HAP-1 (cell line): ENCODE results near the gene BCAP29.
A peak's percentile ranks its signal among the peaks of the same experiment; 100 is the strongest.
"Not testable (repeated sequence)": the region's sequence is repeated elsewhere in the genome, so short reads cannot be mapped to it uniquely, and the experiment has no call there.

Experiments used
- DNase-seq, 2 experiments: peaks; one replicate each; pipeline ENCODE4 v3.0.0-alpha.2; 2016 to 2020; ENCODE audit warnings: low spot score in 2 of 2
- H3K27me3 ChIP-seq: fragments of 250-450 bp; sonication (Bioruptor Pico); 2 replicates; pipeline ENCODE4 v1.5.1; 2020; ENCODE audit warnings: low read depth, mild to moderate bottlenecking, moderate library complexity
- H3K36me3 ChIP-seq: fragments of 250-450 bp; sonication (Bioruptor Pico); replicated peaks from 2 replicates; pipeline ENCODE4 v1.5.1; 2020; ENCODE audit warnings: mild to moderate bottlenecking
- H3K4me1 ChIP-seq: fragments of 250-450 bp; sonication (Bioruptor Pico); 2 replicates; pipeline ENCODE4 v1.5.1; 2020; ENCODE audit warnings: mild to moderate bottlenecking
- H3K4me3 ChIP-seq: fragments of 250-450 bp; sonication (Bioruptor Pico); 2 replicates; pipeline ENCODE4 v1.5.1; 2020; ENCODE audit warnings: mild to moderate bottlenecking, moderate library complexity
- H3K9me3 ChIP-seq: fragments of 250-450 bp; sonication (Bioruptor Pico); 2 replicates; pipeline ENCODE4 v1.5.1; 2020; ENCODE audit warnings: mild to moderate bottlenecking, moderate library complexity
- in situ Hi-C: fragments of 300-500 bp; cut with MboI; formaldehyde crosslinking; loops from 3 replicates; pipeline ENCODE4 v1.14.3; 2020; ENCODE audit warnings: low sequenced_read_pairs, inconsistent platforms, mixed read lengths

The BCAP29 gene, protein sequence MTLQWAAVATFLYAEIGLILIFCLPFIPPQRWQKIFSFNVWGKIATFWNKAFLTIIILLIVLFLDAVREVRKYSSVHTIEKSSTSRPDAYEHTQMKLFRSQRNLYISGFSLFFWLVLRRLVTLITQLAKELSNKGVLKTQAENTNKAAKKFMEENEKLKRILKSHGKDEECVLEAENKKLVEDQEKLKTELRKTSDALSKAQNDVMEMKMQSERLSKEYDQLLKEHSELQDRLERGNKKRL

DNA sequence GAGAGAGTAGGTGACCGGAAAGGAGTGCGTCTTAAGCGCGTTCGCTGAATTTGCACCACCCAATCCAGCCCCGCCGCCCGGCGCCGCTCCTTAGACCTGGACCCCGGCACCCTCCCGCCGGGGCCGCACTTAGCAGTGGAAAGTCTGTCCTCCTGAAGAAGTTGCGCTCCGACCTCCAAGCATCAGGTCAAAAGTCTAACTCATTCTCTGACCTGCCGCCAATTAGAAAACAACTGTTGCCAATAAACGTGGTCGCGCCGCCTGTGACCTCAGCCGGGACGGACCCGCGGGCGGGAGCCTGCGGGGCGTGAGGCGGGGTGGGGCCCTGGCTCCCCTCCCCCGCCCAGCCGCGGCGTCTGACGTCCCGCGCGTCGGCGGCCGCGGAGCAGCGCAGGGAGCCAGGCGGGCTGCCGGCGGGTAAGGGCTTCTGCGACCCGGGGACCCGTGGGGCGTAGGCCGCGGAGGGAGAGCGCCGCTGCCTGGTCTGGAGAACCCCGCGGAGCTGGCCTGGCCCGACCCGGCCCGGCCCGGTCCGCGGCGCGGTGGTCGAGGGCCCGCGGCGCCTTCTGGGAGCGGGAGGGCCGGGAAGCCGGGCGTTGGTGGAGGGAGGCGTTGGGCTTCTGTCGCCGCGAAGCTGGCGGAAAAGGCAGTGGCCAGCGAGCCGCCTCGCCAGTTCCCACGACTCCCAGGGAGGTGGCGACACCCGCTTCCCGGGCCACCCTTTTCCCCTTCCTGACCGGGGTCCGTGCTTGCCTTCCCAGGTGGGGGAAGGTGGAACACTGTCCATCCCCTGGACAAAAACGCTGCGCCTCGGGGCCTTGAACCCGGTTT is at the start of gene BCAP29:
BCAP29 (plus strand) TSS at position 362 of the 831 bp plus-strand sequence. CDS start 527 bp downstream, outside the sequence.
- in situ Hi-C loops: no loop called here
- Histone ChIP-seq H3K4me1 (0 out of 2 replicates have a peak, but pooled peaks cover 4% of the 10 kb centered on the region), H3K36me3 (peaks cover 9% of the 10 kb centered on the region; the same call in 1 of the 2 replicates), H3K9me3 (no peaks in the 10 kb centered on the region), H3K27me3 (no peaks in the 10 kb centered on the region), H3K4me3 (peak within 1 kb of the TSS; percentile 67)
- DNase-seq: peak; percentile 77 to 85

DNA sequence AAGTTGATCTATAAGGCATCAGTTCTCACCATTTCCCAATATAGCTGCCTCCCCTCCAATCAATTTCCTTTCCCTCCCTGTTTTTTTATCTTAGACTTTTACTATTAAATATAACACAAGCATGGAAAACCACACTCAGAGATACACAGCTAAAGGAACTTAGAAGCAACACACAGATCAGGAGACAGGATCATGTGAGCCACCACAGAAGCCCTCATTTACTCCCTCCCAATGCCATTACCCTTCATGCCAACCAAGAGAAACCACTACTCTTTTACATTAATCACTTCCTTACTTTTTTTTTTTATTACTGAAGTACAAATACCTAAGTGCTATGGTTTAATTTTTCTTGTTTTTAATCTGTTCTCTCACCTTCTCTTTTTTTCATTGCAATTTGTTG is 49.3 kb upstream of the BCAP29 start:
- in situ Hi-C loops: no loop called here
- H3K27me3 ChIP-seq: no peaks in the 10 kb centered on the region
- H3K4me3 ChIP-seq: no peak overlapping the region
- H3K36me3 ChIP-seq: 0 out of 2 replicates have a peak, but pooled peaks cover 3% of the 10 kb centered on the region
- no peak for DNase-seq
- H3K4me1 ChIP-seq: no peaks in the 10 kb centered on the region
- no peaks in the 10 kb centered on the region for H3K9me3 ChIP-seq

DNA sequence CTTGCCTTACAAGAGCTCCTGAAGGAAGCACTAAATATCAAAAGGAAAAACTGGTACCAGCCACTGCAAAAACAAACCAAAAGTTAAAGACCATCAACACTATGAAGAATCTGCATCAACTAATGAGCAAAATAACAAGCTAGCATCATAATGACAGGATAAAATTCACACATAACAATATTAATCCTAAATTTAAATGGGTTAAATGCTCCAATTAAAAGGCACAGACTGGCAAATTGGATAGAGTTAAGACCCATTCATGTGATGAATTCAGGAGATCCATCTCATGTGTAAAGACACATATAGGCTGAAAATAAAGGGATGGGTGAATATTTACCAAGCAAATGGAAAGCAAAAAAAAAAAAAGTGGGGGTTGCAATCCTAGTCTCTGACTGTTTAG is 45.9 kb upstream of the BCAP29 start:
- Histone ChIP-seq H3K4me1 (no peaks in the 10 kb centered on the region), H3K36me3 (no peaks in the 10 kb centered on the region), H3K9me3 (no peaks in the 10 kb centered on the region), H3K27me3 (no peaks in the 10 kb centered on the region), H3K4me3 (no peak overlapping the region)
- in situ Hi-C loops: no loop called here
- DNase-seq: no peak

DNA sequence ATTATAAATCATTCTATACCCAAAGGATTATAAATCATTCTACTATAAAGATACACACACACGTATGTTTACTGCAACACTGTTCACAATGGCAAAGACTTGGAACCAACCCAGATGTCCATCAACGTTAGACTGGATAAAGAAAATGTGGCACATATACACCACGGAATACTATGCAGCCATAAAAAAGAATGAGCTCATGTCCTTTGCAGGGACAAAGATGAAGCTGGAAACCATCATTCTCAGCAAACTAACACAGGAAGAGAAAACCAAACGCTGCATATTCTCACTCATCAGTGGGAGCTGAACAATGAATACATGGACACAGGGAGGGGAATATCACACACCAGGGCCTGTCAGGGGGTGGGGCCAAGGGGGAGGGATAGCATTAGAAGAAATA is 42.8 kb upstream of the BCAP29 start:
- H3K9me3 ChIP-seq, H3K27me3 ChIP-seq, H3K4me1 ChIP-seq, H3K36me3 ChIP-seq, in situ Hi-C loops, DNase-seq, H3K4me3 ChIP-seq: not testable (repeated sequence)

- Histone ChIP-seq H3K9me3 (no peaks in the 10 kb centered on the region), H3K36me3 (no peaks in the 10 kb centered on the region), H3K4me3 (no peak overlapping the region), H3K27me3 (no peaks in the 10 kb centered on the region), H3K4me1 (no peaks in the 10 kb centered on the region)
- DNase-seq: peak in 1 of 2 experiments; percentile 16
- in situ Hi-C loops: no loop called here
Observed at GRCh38 chr7:107538001-107538400, 42.0 kb upstream of the BCAP29 start.

- no peaks in the 10 kb centered on the region for H3K9me3 ChIP-seq
- no peaks in the 10 kb centered on the region for H3K4me1 ChIP-seq
- no peaks in the 10 kb centered on the region for H3K27me3 ChIP-seq
- in situ Hi-C loops: no loop called here
- no peak for DNase-seq
- H3K4me3 ChIP-seq: no peak overlapping the region
- H3K36me3 ChIP-seq: peaks cover 11% of the 10 kb centered on the region
Observed at GRCh38 chr7:107543338-107543993, 36.6 kb upstream of the BCAP29 start.

DNA sequence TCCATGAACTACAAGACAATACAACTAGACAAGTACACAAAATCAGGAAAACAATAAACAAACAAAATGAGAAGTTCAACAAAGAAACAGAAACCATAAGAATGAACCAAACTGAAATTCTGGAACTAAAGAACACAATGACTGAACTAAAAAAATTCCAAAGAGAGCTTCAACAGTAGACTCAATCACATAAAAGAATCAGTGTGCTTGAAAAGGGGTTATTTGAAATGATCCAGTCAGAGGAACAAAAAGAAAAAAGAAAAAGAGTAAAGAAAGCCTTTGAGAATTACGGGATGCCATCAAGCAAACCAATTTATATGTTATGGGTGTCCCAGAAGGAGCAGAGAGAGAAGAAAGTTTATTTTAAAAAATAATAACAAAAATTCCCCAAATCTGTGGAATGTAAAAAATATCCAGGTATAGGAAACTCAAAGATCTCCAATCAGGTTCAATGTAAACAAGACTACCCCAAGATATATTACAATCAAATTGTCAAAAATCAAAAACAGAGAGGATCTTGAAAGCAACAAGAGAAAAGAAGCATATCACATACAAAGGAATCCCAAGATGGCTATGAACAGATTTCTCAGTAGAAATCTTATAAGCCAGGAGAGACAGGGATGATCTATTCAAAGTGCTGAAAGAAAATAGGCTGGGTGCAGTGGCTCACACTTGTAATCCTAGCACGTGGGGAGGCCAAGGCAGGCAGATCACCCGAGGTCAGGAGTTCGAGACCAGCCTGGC is 35.0 kb upstream of the BCAP29 start:
- in situ Hi-C loops: no loop called here
- no peak for DNase-seq

DNA sequence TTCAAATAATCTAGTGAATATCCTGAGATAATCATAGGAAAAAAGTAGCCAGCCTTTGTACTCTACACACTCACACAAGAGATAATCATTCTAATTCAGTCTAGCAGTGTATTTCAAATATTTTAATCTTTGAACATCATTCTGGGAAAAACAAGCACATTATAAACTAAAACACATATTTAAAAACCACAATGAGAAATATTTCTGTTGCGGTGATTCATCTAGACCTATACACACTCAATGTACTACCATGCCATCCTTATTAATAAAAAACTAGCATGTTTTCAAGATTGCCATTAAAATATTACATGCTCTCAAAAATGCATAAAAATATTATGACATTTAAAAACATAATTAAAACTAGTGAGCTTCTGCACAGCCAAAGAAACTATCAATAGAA is 28.1 kb upstream of the BCAP29 start:
- Histone ChIP-seq H3K27me3 (no peaks in the 10 kb centered on the region), H3K36me3 (peaks cover 19% of the 10 kb centered on the region), H3K4me3 (no peak overlapping the region), H3K4me1 (no peaks in the 10 kb centered on the region), H3K9me3 (no peaks in the 10 kb centered on the region)
- in situ Hi-C loops: no loop called here
- DNase-seq: no peak

More for the DNA sequence above, 35.0 kb upstream of the BCAP29 start:
- Histone ChIP-seq H3K4me3 (no peak overlapping the region), H3K4me1 (no peaks in the 10 kb centered on the region), H3K36me3 (peaks cover 11% of the 10 kb centered on the region), H3K9me3 (no peaks in the 10 kb centered on the region), H3K27me3 (no peaks in the 10 kb centered on the region)

- peaks cover 1% of the 10 kb centered on the region; the same call in 1 of the 2 replicates for H3K4me1 ChIP-seq
- no peak for DNase-seq
- no peaks in the 10 kb centered on the region for H3K9me3 ChIP-seq
- in situ Hi-C loops: no loop called here
- H3K4me3 ChIP-seq: no peak overlapping the region
- H3K36me3 ChIP-seq: peaks cover 14% of the 10 kb centered on the region
- no peaks in the 10 kb centered on the region for H3K27me3 ChIP-seq
Observed at GRCh38 chr7:107555893-107556292, 24.2 kb upstream of the BCAP29 start.

DNA sequence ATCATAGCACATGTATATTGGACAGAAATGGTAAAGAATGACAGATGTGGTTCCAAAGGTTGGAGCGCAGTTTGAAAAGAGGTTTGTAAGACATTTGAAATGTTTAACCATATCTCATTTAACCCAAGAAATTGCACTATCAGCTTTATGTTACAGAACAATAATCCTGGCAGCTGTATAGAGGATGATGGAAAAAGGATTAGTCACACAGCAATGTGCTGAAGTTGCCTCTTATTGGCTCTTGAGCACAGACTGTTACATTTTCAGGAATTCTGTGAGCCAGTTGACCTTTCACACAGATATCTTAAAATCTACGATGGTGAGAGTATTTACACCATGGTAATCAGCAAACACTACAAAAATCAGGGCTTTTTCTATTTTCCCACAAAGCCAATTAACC is 20.2 kb upstream of the BCAP29 start:
- no peak overlapping the region for H3K4me3 ChIP-seq
- DNase-seq: no peak
- no peaks in the 10 kb centered on the region for H3K27me3 ChIP-seq
- H3K4me1 ChIP-seq: peaks cover 10% of the 10 kb centered on the region
- in situ Hi-C loops: no loop called here
- H3K36me3 ChIP-seq: no peaks in the 10 kb centered on the region
- no peaks in the 10 kb centered on the region for H3K9me3 ChIP-seq

DNA sequence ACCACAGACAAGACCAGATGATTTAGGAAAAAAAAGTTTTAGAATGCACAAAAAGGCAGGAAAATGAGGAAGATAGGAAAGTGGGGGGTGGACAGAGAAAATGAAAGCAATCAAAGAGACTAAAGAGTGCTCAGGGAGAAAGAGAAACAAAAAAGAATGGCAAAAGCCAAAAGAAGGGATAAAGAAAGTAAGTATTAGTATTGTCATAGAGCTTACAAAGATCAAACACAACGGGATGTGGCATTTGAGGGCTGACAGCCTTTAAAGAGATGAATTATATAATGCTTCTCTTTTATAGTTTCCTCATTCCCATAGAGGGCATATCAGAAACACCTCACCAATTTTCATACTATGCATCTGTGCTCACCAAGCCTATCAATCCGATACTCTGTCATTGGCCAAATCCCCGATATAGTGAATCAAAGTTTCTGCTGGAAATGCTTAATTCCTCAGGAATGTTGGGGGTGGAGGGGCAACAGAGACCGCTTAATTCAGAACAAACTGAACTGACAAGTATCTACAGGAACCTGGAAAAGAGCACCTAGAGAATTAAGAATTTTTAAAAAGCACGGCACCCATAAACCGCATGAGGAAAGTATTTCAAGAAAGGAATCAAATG is 19.0 kb upstream of the BCAP29 start:
- Histone ChIP-seq H3K9me3 (no peaks in the 10 kb centered on the region), H3K27me3 (no peaks in the 10 kb centered on the region), H3K36me3 (no peaks in the 10 kb centered on the region), H3K4me1 (peaks cover 10% of the 10 kb centered on the region), H3K4me3 (no peak overlapping the region)
- DNase-seq: no peak
- in situ Hi-C loops: no loop called here

- Histone ChIP-seq H3K4me3 (peak overlapping the region; percentile 84), H3K9me3 (no peaks in the 10 kb centered on the region), H3K36me3 (peaks cover 5% of the 10 kb centered on the region; the same call in 1 of the 2 replicates), H3K4me1 (peaks cover 10% of the 10 kb centered on the region), H3K27me3 (no peaks in the 10 kb centered on the region)
- DNase-seq: peak in 1 of 2 experiments; percentile 70
- in situ Hi-C loops: no loop called here
Observed at GRCh38 chr7:107563081-107563774, 16.8 kb upstream of the BCAP29 start.
